Calu3 (cell line): ENCODE measurements around the gene ARHGAP12. TPM values are rescaled to one million over a fixed set of nuclear protein-coding genes. Genes with fewer than 3 reads are reported as not detected.
A peak's percentile ranks its signal among the peaks of the same experiment; 100 is the strongest.

ENCODE experiments used
- Bru-seq: library from RNA; stranded (reverse); fragments of 400-500 nt; gene quantifications from one replicate; lab custom pipeline; 2021; lab: Mats Ljungman, UMichigan
- BruChase-seq, 2 experiments: library from RNA; stranded (reverse); fragments of 400-500 nt; gene quantifications; one replicate each; lab custom pipeline; 2021; lab: Mats Ljungman, UMichigan
- BruUV-seq: library from RNA; stranded (reverse); fragments of 400-500 nt; replicated peaks from 2 replicates; lab custom pipeline; 2021; lab: Mats Ljungman, UMichigan
- CTCF ChIA-PET: fragments of 300-600 bp; sonication (Branson Sonifier 250); formaldehyde crosslinking; loops from one replicate; lab custom pipeline; 2022; ENCODE audit warnings: antibody characterized with exemption; lab: Charles Lee
- DNase-seq: peaks from one replicate; pipeline ENCODE4 v3.0.0; 2022
- H3K27ac Mint-ChIP-seq: one replicate; pipeline ENCODE4 v1.8.0; 2022; ENCODE audit warnings: mixed read lengths; ENCODE audit not compliant: unreplicated experiment
- H3K27me3 Mint-ChIP-seq: one replicate; pipeline ENCODE4 v1.8.0; 2022; ENCODE audit warnings: mixed read lengths; ENCODE audit not compliant: unreplicated experiment
- H3K36me3 Mint-ChIP-seq: one replicate; pipeline ENCODE4 v1.8.0; 2022; ENCODE audit warnings: mild to moderate bottlenecking, moderate library complexity, mixed read lengths; ENCODE audit not compliant: insufficient read depth, unreplicated experiment
- H3K4me1 Mint-ChIP-seq: one replicate; pipeline ENCODE4 v1.8.0; 2022; ENCODE audit warnings: mild to moderate bottlenecking, low read depth, mixed read lengths; ENCODE audit not compliant: unreplicated experiment
- H3K4me3 Mint-ChIP-seq: one replicate; pipeline ENCODE4 v1.8.0; 2022; ENCODE audit warnings: mild to moderate bottlenecking, low read depth, moderate library complexity, mixed read lengths; ENCODE audit not compliant: unreplicated experiment
- H3K9me3 Mint-ChIP-seq: one replicate; pipeline ENCODE4 v1.8.0; 2022; ENCODE audit warnings: low read depth, mixed read lengths; ENCODE audit not compliant: unreplicated experiment
- intact Hi-C: fragments of 100-400 bp; cut with micrococcal nuclease; formaldehyde crosslinking; loops from one replicate; pipeline ENCODE4 v1.10.0; 2022; ENCODE audit not compliant: unreplicated experiment
- long read RNA-seq: library from polyadenylated mRNA; stranded (forward); transcript quantifications from one replicate; pipeline ENCODE4 v2.0.0, GENCODE V29; 2022
- total RNA-seq: library from RNA; stranded (reverse); gene quantifications from 2 replicates; pipeline ENCODE4 v1.2.3, GENCODE V29; 2022
- TF ChIP-seq, protein P1 (sequence below): fragments of 200-600 bp; IDR thresholded peaks from one replicate; pipeline ENCODE4 v1.8.0; 2022; ENCODE audit warnings: antibody characterized with exemption; ENCODE audit not compliant: unreplicated experiment

The ARHGAP12 gene, protein sequence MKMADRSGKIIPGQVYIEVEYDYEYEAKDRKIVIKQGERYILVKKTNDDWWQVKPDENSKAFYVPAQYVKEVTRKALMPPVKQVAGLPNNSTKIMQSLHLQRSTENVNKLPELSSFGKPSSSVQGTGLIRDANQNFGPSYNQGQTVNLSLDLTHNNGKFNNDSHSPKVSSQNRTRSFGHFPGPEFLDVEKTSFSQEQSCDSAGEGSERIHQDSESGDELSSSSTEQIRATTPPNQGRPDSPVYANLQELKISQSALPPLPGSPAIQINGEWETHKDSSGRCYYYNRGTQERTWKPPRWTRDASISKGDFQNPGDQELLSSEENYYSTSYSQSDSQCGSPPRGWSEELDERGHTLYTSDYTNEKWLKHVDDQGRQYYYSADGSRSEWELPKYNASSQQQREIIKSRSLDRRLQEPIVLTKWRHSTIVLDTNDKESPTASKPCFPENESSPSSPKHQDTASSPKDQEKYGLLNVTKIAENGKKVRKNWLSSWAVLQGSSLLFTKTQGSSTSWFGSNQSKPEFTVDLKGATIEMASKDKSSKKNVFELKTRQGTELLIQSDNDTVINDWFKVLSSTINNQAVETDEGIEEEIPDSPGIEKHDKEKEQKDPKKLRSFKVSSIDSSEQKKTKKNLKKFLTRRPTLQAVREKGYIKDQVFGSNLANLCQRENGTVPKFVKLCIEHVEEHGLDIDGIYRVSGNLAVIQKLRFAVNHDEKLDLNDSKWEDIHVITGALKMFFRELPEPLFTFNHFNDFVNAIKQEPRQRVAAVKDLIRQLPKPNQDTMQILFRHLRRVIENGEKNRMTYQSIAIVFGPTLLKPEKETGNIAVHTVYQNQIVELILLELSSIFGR
- total RNA-seq = 56.0 and 60.7 TPM in 2 replicates
- percentile 95 among the genes with signal in this experiment for Bru-seq, nascent RNA
- percentile 85 among the genes with signal in this experiment for BruChase-seq, experiment 1, labeled RNA remaining after a 6-hour chase
- percentile 92 among the genes with signal in this experiment for BruChase-seq, experiment 2, labeled RNA remaining after a 2-hour chase
- long read RNA-seq, full-length matches to known transcripts = 5 of 18 reads
- long read RNA-seq, partial matches to known transcripts = 3 of 18 reads
- long read RNA-seq, other reads (novel, unspliced or antisense) = 10 of 18 reads

DNA sequence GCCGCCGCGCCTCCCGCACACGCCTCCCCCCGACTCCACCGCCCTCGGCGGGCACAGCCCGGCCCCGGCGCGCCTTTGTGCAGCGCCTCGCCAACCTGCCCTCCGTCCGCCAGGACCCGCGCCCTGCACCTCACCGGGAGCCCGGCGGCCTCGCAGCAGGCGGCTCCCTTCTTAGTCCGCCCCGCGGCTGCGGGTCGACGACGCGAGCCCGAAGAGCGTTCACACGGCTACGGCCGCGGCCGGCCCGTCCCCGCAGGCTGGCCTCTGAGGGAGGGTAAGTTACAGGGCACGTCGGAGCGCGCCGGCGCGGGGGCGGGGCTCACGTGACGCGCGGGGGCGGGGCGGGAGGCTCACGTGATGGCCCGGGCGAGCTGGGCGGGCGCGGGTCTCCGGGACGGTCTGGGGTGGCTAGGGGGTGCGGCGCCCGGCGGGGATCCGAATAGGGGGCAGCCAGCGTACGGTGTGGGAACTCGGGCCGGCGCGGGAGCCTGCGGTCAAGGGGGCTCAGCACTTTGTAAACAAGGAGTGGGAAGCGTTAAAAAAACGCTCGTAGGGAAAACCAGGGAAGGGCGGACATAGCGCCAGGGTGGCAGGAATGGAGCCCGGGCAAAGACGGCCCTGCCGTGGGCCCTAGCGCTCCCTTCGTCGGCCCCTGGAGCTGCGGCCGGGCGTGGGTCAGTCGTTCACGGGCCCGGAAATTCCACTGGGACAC lies at the start of gene ARHGAP12:
ARHGAP12 (minus strand) TSS at position 283 of the 712 bp plus-strand sequence. CDS start 19,976 bp downstream, outside the sequence.
- Mint-ChIP-seq H3K4me3 (peak within 1 kb of the TSS; percentile 89), H3K27ac (peak within 1 kb of the TSS; percentile 90), H3K36me3 (peaks cover 39% of the 10 kb centered on the region), H3K27me3 (no peaks in the 10 kb centered on the region), H3K9me3 (no peaks in the 10 kb centered on the region), H3K4me1 (peaks cover 43% of the 10 kb centered on the region)
- intact Hi-C loops = no loop called here
- DNase-seq = peak; percentile 95
- BruUV-seq = no TSS peak
- TF ChIP-seq, protein P1, sequence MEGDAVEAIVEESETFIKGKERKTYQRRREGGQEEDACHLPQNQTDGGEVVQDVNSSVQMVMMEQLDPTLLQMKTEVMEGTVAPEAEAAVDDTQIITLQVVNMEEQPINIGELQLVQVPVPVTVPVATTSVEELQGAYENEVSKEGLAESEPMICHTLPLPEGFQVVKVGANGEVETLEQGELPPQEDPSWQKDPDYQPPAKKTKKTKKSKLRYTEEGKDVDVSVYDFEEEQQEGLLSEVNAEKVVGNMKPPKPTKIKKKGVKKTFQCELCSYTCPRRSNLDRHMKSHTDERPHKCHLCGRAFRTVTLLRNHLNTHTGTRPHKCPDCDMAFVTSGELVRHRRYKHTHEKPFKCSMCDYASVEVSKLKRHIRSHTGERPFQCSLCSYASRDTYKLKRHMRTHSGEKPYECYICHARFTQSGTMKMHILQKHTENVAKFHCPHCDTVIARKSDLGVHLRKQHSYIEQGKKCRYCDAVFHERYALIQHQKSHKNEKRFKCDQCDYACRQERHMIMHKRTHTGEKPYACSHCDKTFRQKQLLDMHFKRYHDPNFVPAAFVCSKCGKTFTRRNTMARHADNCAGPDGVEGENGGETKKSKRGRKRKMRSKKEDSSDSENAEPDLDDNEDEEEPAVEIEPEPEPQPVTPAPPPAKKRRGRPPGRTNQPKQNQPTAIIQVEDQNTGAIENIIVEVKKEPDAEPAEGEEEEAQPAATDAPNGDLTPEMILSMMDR = no peak
- CTCF ChIA-PET = interaction anchor here (3.6 kb wide), 1 partner anchor 66 kb away, joined by 14 read pairs; no protein-coding TSS in a partner anchor

DNA sequence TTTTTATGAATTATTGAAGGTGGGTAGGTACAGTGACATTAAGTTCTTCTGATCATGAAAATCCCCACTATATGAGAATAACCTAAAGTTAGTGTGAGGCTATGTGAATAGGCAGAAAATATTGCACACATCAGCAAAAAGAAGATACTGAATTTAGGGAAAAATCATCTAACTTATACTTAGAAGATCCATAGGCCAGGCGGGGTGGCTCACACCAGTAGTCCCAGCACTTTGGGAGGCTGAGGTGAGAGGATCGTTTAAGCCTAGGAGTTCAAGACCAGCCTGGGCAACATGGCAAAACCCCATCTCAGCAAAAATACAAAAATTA lies 49.5 kb upstream of the ARHGAP12 start:
- Mint-ChIP-seq H3K9me3 (no peaks in the 10 kb centered on the region), H3K36me3 (peaks cover 5% of the 10 kb centered on the region), H3K4me3 (no peak overlapping the region), H3K4me1 (peaks cover 26% of the 10 kb centered on the region), H3K27ac (peak overlapping the region; percentile 48), H3K27me3 (no peaks in the 10 kb centered on the region)
- CTCF ChIA-PET = interaction anchor here (0.7 kb wide), 1 partner anchor 23 kb away, joined by 3 read pairs; no protein-coding TSS in a partner anchor
- intact Hi-C loops = no loop called here
- DNase-seq = no peak
- TF ChIP-seq, protein P1 = no peak
- BruUV-seq = no TSS peak

DNA sequence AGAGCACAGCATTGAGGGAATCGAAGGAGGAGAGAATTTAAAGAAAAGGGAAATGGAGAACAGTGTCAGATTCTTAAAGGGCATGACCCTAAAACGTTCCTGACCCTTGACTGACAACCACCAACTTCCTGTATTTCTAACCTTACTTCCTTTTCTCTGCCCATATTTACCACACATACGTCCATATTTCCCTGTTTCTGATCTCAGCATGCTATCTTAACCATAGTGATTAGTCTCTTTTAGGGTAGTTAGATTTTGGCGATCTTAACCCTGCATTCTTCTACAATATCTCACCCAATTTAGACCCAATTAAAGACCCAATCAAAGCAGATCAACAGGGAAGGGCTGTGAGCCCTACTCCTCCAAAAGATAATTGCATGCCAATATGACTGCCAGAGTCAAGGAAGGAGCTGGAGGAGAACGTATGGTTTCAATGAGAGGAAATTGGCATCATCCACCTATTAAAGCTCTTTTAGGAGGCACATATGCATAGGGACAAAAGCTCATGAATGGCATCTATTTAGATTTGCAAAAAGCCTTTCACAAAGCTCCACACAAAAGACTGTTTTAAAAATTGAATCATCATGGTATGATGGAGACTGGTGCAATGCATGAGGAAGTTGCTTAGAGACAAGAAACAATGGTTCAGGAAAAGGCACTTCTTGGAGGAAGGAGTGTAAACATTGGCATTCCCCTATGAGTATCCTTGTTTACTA lies 49.0 kb upstream of the ARHGAP12 start:
- H3K4me1 Mint-ChIP-seq = peaks cover 26% of the 10 kb centered on the region
- peak overlapping the region; percentile 48 for H3K27ac Mint-ChIP-seq
- no peaks in the 10 kb centered on the region for H3K9me3 Mint-ChIP-seq
- intact Hi-C loops = no loop called here
- no peak overlapping the region for H3K4me3 Mint-ChIP-seq
- peaks cover 5% of the 10 kb centered on the region for H3K36me3 Mint-ChIP-seq
- no TSS peak for BruUV-seq
- no peak for DNase-seq
- no peaks in the 10 kb centered on the region for H3K27me3 Mint-ChIP-seq
- CTCF ChIA-PET = interaction anchor here (0.7 kb wide), 1 partner anchor 23 kb away, joined by 3 read pairs; no protein-coding TSS in a partner anchor
- TF ChIP-seq, protein P1 = no peak
